Skin epidermis (tissue), 12 donors: ENCODE measurements around the gene KIF13A.

ENCODE experiments used
- H3K27ac ChIP-seq, 21 experiments: fragments of 200-600 bp; sonication (generic) in 11 of 21; one replicate each; pipeline ENCODE4 v1.5.0; 2020; ENCODE audit warnings: mild to moderate bottlenecking in 3 of 21, inconsistent platforms in 2 of 21, moderate library complexity in 2 of 21
- H3K4me3 ChIP-seq, 7 experiments: fragments of 200-600 bp; sonication (generic) in 2 of 7; one replicate each; pipeline ENCODE4 v1.5.0; 2020; ENCODE audit warnings: inconsistent platforms in 2 of 7, mild to moderate bottlenecking in 2 of 7, moderate library complexity in 1 of 7

KIF13A gene

GRCh38 chr6:17883665-17884497, 103.6 kb downstream of the KIF13A start:
- Histone ChIP-seq H3K27ac (peak overlapping the region in 2 of 21 experiments; percentile 13 to 55), H3K4me3 (no peak overlapping the region)

GRCh38 chr6:17881085-17881858, 106.2 kb downstream of the KIF13A start:
- Histone ChIP-seq H3K4me3 (no peak overlapping the region), H3K27ac (no peak overlapping the region)

GRCh38 chr6:17879184-17879583, 108.3 kb downstream of the KIF13A start:
- H3K27ac ChIP-seq = no peak overlapping the region

GRCh38 chr6:17878734-17879133, 108.7 kb downstream of the KIF13A start:
- Histone ChIP-seq H3K4me3 (no peak overlapping the region), H3K27ac (no peak overlapping the region)

More at GRCh38 chr6:17879184-17879583, 108.3 kb downstream of the KIF13A start:
- no peak overlapping the region for H3K4me3 ChIP-seq

- H3K27ac ChIP-seq = no peak overlapping the region
Measured at GRCh38 chr6:17877895-17878440, 109.5 kb downstream of the KIF13A start.

GRCh38 chr6:17877196-17877894, 110.1 kb downstream of the KIF13A start:
- Histone ChIP-seq H3K4me3 (no peak overlapping the region), H3K27ac (no peak overlapping the region)

More at GRCh38 chr6:17877895-17878440, 109.5 kb downstream of the KIF13A start:
- no peak overlapping the region for H3K4me3 ChIP-seq

- no peak overlapping the region for H3K4me3 ChIP-seq
- H3K27ac ChIP-seq = no peak overlapping the region
Measured at GRCh38 chr6:17874753-17875152, 112.7 kb downstream of the KIF13A start.

- H3K27ac ChIP-seq = no peak overlapping the region
Measured at GRCh38 chr6:17872908-17873307, 114.5 kb downstream of the KIF13A start.

GRCh38 chr6:17871836-17872235, 115.6 kb downstream of the KIF13A start:
- H3K4me3 ChIP-seq = no peak overlapping the region
- no peak overlapping the region for H3K27ac ChIP-seq

More at GRCh38 chr6:17872908-17873307, 114.5 kb downstream of the KIF13A start:
- no peak overlapping the region for H3K4me3 ChIP-seq

- Histone ChIP-seq H3K4me3 (no peak overlapping the region), H3K27ac (no peak overlapping the region)
Measured at GRCh38 chr6:17871189-17871519, 116.3 kb downstream of the KIF13A start.

- no peak overlapping the region for H3K4me3 ChIP-seq
- H3K27ac ChIP-seq = peak overlapping the region in 1 of 21 experiments; percentile 45
Measured at GRCh38 chr6:17870300-17871188, 116.9 kb downstream of the KIF13A start.

- Histone ChIP-seq H3K4me3 (no peak overlapping the region), H3K27ac (peak overlapping the region in 10 of 21 experiments; percentile 2 to 57 (median 43))
Measured at GRCh38 chr6:17869753-17870050, 117.7 kb downstream of the KIF13A start.

- peak overlapping the region in 11 of 21 experiments; percentile 2 to 57 (median 41) for H3K27ac ChIP-seq
- H3K4me3 ChIP-seq = no peak overlapping the region
Measured at GRCh38 chr6:17869010-17869752, 118.3 kb downstream of the KIF13A start.

GRCh38 chr6:17867880-17868279, 119.6 kb downstream of the KIF13A start:
- Histone ChIP-seq H3K4me3 (no peak overlapping the region), H3K27ac (peak overlapping the region in 6 of 21 experiments; percentile 4 to 30 (median 15))

- H3K4me3 ChIP-seq = no peak overlapping the region
- H3K27ac ChIP-seq = peak overlapping the region in 7 of 21 experiments; percentile 5 to 83 (median 61)
Measured at GRCh38 chr6:17866876-17867444, 120.5 kb downstream of the KIF13A start.

- peak overlapping the region in 20 of 21 experiments; percentile 18 to 83 (median 72) for H3K27ac ChIP-seq
Measured at GRCh38 chr6:17865798-17866725, 121.4 kb downstream of the KIF13A start.

GRCh38 chr6:17865243-17865642, 122.2 kb downstream of the KIF13A start:
- H3K27ac ChIP-seq = peak overlapping the region in 20 of 21 experiments; percentile 18 to 83 (median 72)
- no peak overlapping the region for H3K4me3 ChIP-seq

More at GRCh38 chr6:17865798-17866725, 121.4 kb downstream of the KIF13A start:
- no peak overlapping the region for H3K4me3 ChIP-seq
